NCI-H510A treated with DMSO at 0.1 percent for 48 hours (cell line): ENCODE data around the gene FLNC.

Experiments
- DNase-seq: peaks from one replicate; lab custom pipeline; 2025; lab: John Stamatoyannopoulos, UW

The FLNC gene

GRCh38 chr7:128865303-128865702, 35.1 kb downstream of the FLNC start:
- no peak for DNase-seq

- no peak for DNase-seq
Measured at GRCh38 chr7:128865996-128866877, 36.0 kb downstream of the FLNC start.

- DNase-seq: no peak
Measured at GRCh38 chr7:128867241-128867640, 37.0 kb downstream of the FLNC start.

GRCh38 chr7:128867842-128868623, 37.8 kb downstream of the FLNC start:
- DNase-seq: peak; percentile 75

GRCh38 chr7:128868624-128869137, 38.5 kb downstream of the FLNC start:
- no peak for DNase-seq

- peak; percentile 15 for DNase-seq
Measured at GRCh38 chr7:128869138-128869943, 39.1 kb downstream of the FLNC start.

GRCh38 chr7:128869944-128870285, 39.7 kb downstream of the FLNC start:
- no peak for DNase-seq

- no peak for DNase-seq
Measured at GRCh38 chr7:128871050-128871449, 40.8 kb downstream of the FLNC start.

GRCh38 chr7:128872394-128872824, 42.2 kb downstream of the FLNC start:
- DNase-seq: no peak

GRCh38 chr7:128873234-128873633, 43.0 kb downstream of the FLNC start:
- DNase-seq: no peak

GRCh38 chr7:128874140-128875031, 44.2 kb downstream of the FLNC start:
- DNase-seq: peak; percentile 44

- no peak for DNase-seq
Measured at GRCh38 chr7:128875523-128875948, 45.3 kb downstream of the FLNC start.

- DNase-seq: no peak
Measured at GRCh38 chr7:128876127-128876526, 45.9 kb downstream of the FLNC start.

GRCh38 chr7:128876586-128876977, 46.4 kb downstream of the FLNC start:
- no peak for DNase-seq

GRCh38 chr7:128876978-128877755, 47.0 kb downstream of the FLNC start:
- DNase-seq: no peak

- DNase-seq: no peak
Measured at GRCh38 chr7:128877756-128878120, 47.5 kb downstream of the FLNC start.

GRCh38 chr7:128878226-128879105, 48.3 kb downstream of the FLNC start:
- DNase-seq: no peak

- no peak for DNase-seq
Measured at GRCh38 chr7:128879461-128879938, 49.3 kb downstream of the FLNC start.
